Activated CD4-positive, alpha-beta T cell treated with anti-CD3 and anti-CD28 coated beads for 24 hours (primary cell): ENCODE measurements around the gene UPK1A.
"Not testable (repeated sequence)": the region's sequence is repeated elsewhere in the genome, so short reads cannot be mapped to it uniquely, and the experiment has no call there.

Experiments used
- DNase-seq, 2 donors: peaks; one replicate each; pipeline ENCODE4 v3.0.0-alpha.2; 2020; ENCODE audit warnings: low read depth in 2 of 2

UPK1A gene

GRCh38 chr19:35689836-35690235 lies 23.5 kb downstream of the UPK1A start:
- DNase-seq: no peak

- DNase-seq: not testable (repeated sequence)
Measured at GRCh38 chr19:35691106-35691505, 24.8 kb downstream of the UPK1A start.

GRCh38 chr19:35692010-35692409 lies 25.7 kb downstream of the UPK1A start:
- DNase-seq: no peak

GRCh38 chr19:35693422-35693821 lies 27.1 kb downstream of the UPK1A start:
- no peak for DNase-seq

GRCh38 chr19:35693835-35694599 lies 27.7 kb downstream of the UPK1A start:
- peak; percentile 90 to 93 for DNase-seq

GRCh38 chr19:35695895-35696422 lies 29.6 kb downstream of the UPK1A start:
- DNase-seq: no peak

- no peak for DNase-seq
Measured at GRCh38 chr19:35696835-35697234, 30.5 kb downstream of the UPK1A start.

- peak; percentile 85 to 87 for DNase-seq
Measured at GRCh38 chr19:35702223-35703012, 36.1 kb downstream of the UPK1A start.

GRCh38 chr19:35703343-35703742 lies 37.0 kb downstream of the UPK1A start:
- DNase-seq: no peak

GRCh38 chr19:35704218-35704617 lies 37.9 kb downstream of the UPK1A start, which contains the start of gene ZBTB32:
TSS of gene ZBTB32 (plus strand) at chr19:35704558. CDS start at chr19:35714627, 10,069 bp downstream.
- DNase-seq: no peak

GRCh38 chr19:35708391-35708790 lies 42.1 kb downstream of the UPK1A start:
- DNase-seq: no peak

- DNase-seq: peak; percentile 42 to 55
Measured at GRCh38 chr19:35710784-35711723, 44.7 kb downstream of the UPK1A start.

GRCh38 chr19:35712567-35713505 lies 46.5 kb downstream of the UPK1A start:
- DNase-seq: peak; percentile 71 to 77

- DNase-seq: no peak
Measured at GRCh38 chr19:35713506-35713850, 47.2 kb downstream of the UPK1A start.

- DNase-seq: no peak
Measured at GRCh38 chr19:35713904-35714495, 47.7 kb downstream of the UPK1A start.

- DNase-seq: no peak
Measured at GRCh38 chr19:35714601-35715354, 48.5 kb downstream of the UPK1A start.

GRCh38 chr19:35715355-35715809 lies 49.1 kb downstream of the UPK1A start:
- no peak for DNase-seq

- DNase-seq: no peak
Measured at GRCh38 chr19:35715981-35716800, 49.9 kb downstream of the UPK1A start.
